Hypothalamus (tissue), 51 donors: ENCODE results near the gene GRM8.

Experiments
- DNase-seq, 51 donors: peaks; one replicate each; lab custom pipeline; 2025; lab: John Stamatoyannopoulos, UW

The GRM8 gene

DNA sequence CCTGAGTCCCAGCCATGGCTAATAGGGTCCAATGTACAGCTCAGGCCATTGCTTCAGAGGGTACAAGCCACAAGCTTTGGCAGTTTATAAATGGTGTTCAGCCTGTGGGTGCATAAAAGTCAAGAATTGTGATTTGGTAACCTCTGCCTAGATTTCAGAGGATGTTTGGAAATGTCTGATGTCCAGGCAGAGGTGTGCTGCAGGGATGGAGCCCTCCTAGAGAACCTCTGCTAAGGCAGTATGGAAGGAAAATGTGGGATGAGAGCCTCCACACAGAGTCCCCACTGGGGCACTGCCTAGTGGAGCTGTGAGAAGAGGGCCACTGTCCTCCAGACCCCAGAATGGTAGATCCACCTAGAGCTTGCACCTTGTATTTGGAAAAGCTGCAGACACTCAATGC lies 779.9 kb downstream of the GRM8 start:
- no peak for DNase-seq

DNA sequence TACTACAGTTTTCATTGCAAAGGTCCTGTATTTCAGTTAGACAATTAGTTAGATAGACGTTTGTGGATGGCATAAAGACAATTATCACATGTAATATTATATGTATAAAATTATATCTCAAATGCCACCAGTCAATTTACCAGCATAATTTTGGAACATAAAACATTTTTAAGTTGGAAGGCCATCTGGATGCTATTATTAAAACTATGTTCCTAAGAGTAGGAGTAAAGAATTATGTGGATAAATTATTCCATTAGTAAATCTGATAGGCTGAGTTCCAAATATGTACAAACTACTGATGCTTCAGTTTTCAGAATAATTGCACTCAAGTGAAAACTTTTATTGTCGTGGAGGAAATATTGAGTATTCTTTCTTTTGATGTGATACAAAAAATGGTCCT lies 790.3 kb downstream of the GRM8 start:
- DNase-seq = no peak

GRCh38 chr7:126460664-126461063 lies 792.1 kb downstream of the GRM8 start:
- DNase-seq = no peak

GRCh38 chr7:126453104-126453503 lies 799.6 kb downstream of the GRM8 start:
- DNase-seq = no peak

- DNase-seq = no peak
These were observed 802.5 kb downstream of the GRM8 start for GRCh38 chr7:126450269-126450671.

DNA sequence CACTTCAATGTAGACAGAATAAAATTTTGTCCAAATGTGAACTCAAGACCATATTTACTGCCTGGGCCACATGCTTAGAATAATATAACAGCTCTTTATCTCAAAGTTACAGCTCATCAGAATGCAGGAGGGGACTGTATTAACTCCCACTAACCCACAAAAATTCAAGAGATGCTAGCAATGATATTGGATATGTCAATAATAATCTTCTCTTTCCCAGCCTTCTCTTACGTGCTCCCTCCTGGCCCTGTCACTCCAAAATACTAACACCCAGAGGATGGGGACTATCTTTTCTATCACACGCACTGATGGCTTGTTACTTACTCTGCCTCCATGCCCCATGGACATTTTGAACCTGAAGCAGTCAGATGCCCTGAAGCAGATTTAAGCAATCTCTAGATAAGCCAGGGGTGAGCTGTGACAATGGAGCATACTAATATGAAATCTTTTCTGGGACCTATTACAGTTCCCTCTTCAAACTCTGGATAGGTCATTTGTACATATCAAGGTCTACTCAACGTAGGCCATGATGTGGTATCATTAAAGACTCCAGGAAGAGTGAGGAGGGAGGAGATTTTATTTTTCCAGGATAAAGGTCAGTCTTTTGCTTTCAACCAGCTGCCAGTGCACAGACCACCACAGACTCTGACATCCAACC lies 803.0 kb downstream of the GRM8 start:
- no peak for DNase-seq

GRCh38 chr7:126447984-126448383 lies 804.8 kb downstream of the GRM8 start:
- no peak for DNase-seq

- no peak for DNase-seq
These were observed 806.8 kb downstream of the GRM8 start for GRCh38 chr7:126445991-126446390.

- no peak for DNase-seq
These were observed 808.8 kb downstream of the GRM8 start for GRCh38 chr7:126443951-126444350.

- no peak for DNase-seq
These were observed 809.8 kb downstream of the GRM8 start for GRCh38 chr7:126442908-126443307.

DNA sequence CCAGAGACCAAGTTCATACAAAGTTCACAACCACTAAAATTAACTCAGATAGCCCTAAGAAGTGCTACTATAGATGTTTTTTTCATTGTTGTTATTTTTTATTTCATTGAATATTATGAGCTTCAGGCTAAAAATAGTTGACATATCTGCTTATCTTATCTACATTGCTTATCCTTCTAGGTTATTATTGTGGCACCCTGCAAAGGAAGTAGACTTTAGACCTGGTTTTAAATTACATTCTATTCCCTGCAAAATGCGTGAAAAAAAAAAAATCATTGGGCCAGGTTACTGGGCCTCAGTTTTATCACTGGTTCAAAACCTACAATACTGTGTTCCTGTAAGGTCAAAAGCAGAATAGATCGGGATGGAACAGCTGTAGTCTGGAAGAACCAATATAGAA lies 811.0 kb downstream of the GRM8 start:
- DNase-seq = no peak

GRCh38 chr7:126440542-126440941 lies 812.2 kb downstream of the GRM8 start:
- DNase-seq = no peak

- DNase-seq = no peak
These were observed 816.4 kb downstream of the GRM8 start for GRCh38 chr7:126436213-126436868.

DNA sequence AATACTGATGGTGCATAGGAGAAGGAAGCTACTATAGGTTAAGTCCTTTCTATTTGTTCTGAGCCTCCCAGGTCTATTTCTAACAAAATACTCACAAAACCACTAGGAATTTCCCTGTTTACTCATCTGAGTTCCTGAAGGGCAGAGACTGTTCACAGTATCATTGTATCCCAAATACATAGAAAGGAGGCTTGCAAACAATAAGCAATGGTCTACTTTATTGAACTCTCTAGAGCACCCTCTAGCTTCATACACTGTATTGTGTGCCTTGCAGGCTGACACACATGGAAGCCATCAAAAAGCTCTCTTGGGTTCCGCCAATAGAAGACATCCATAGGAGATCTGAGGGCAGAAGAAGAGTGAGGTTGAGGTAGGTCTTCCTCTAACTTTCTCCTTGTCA lies 826.1 kb downstream of the GRM8 start:
- DNase-seq = no peak

DNA sequence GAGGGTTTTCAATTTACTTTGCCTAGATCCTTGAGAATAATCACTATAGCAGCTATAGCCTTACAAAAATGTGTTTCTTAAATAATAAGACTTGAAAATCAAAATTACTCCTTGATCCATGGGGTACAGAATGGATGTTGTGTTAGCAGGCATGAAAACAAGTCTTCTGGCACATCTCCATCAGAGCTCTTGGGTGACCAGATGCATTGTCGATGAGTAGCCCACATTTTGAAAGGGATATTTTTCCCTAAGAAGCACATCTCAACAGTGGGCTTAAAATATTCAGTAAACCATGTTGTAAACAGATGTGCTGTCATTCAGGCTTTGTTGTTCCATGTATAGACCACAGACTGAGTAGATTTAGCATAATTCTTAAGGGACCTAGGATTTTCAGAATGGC lies 827.8 kb downstream of the GRM8 start:
- no peak for DNase-seq

DNA sequence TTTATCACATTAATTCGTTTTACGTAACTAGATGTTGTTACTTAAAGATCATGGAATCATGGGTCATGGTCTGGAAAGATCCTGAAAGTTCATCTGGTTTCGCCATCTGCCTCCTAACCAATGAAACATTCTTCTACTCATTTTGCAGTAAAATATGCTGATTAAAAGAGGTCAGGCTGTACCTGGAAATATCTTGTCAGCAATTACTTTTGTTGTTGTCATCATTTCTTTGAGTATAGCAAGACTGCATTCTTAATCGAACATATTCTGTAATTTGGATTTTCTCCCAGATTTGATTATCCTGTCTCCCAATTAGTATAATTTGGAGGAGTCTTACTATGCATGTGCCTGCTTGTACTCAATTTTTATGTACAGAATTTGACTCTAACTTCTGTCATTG lies 833.7 kb downstream of the GRM8 start:
- DNase-seq = no peak

- no peak for DNase-seq
These were observed 840.8 kb downstream of the GRM8 start for GRCh38 chr7:126411821-126412383.

- DNase-seq = no peak
These were observed 841.5 kb downstream of the GRM8 start for GRCh38 chr7:126411032-126411820.

GRCh38 chr7:126403040-126403439 lies 849.7 kb downstream of the GRM8 start:
- DNase-seq = no peak

- no peak for DNase-seq
These were observed 850.8 kb downstream of the GRM8 start for GRCh38 chr7:126401918-126402317.

DNA sequence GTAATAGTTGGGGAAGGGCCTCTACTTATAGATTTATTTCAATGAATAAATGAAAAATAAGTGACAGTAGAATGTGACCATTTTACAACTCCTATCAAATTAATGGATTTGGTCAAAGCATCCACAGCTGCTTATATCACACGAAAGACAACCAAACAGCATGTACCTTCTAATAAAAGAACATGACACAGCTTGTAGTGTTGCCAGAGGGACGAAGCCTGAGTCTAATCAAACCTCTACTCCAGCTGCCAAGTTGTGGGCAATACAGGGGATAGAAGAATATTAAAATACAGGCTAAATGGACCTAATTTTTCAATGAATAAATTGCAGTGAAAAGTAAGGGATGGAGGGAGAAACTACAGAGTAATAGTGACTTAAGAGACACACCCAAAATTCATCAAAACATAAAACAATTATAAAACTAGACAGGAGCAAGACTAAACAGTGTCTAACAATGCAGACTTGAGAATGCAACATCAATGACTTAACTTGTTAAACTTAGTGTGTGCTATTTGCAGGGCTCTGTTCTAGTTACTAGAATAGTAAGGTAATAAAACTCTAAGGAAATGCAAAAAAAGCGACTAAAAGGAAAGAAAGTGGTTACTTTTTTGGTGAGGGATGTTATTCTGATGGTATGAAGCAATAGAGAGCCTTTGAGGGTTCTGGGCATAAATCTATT lies 853.8 kb downstream of the GRM8 start:
- no peak for DNase-seq
